ENCODE measurements around the gene TSPAN7.

Gene TSPAN7

DNA sequence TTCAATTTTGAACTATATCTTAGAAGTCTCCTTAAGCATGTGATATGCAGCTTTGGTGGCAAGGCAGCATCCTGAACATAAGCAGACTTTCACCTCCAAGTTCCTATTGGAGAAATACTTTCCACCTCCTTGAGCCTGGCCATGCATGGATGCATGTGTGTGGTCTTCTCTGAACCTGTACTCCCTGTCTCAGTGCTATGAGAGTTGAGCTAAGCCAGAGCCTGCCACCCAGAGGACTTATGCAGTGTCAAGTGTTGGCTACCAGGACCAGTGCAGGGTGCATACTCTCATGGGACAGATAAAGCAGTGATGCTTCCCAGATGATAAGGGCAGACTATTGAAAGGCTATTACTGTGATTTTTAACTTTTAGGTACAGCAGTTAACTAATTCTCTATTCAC, 105.6 kb downstream of the TSPAN7 start:
- no peak overlapping the region for H3K4me3 ChIP-seq (ENCODE audit: low read length)
- no peak for DNase-seq (ENCODE audit: low read depth, low spot score)

DNA sequence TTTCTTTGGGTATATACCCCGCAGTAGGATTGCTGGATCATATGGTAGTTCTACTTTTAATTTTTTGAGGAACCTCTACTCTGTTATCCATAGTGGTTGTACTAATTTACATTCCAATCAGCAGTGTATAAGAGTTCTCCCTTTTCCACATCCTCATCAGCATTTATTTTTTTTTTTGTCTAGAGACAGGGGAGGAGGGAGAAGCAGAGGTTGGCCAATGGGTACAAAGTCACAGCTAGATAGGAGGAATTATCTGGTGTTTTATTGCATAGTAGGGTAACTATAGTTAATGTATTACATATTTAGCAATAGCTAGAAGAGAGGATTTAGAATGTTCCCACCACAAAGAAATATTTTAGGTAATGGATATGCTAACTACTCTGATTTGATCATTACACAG, 107.4 kb downstream of the TSPAN7 start:
- H3K4me3 ChIP-seq (ENCODE audit: low read length), result no peak overlapping the region
- no peak for DNase-seq (ENCODE audit: low read depth, low spot score)

DNA sequence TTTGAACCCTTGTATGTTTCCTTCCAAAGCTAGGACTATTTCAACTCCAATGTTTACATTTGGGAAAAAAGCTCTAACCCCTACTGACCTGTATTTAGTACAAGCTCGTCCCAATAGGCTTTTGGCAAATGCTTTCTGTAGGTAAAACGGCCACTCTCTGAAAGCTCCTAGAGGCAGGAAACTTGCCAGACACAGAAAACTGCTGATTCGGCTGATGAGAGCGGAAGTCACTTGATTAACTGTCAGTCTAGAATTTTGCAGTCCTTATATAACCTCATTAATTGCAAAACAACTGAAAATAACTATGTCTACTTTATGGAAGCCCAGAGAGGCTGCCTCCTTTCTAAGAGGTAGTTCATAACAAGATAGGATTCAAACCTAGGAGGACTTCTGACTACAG, 108.1 kb downstream of the TSPAN7 start:
- no peak overlapping the region for H3K4me3 ChIP-seq (ENCODE audit: low read length)
- no peak for DNase-seq (ENCODE audit: low read depth, low spot score)

DNA sequence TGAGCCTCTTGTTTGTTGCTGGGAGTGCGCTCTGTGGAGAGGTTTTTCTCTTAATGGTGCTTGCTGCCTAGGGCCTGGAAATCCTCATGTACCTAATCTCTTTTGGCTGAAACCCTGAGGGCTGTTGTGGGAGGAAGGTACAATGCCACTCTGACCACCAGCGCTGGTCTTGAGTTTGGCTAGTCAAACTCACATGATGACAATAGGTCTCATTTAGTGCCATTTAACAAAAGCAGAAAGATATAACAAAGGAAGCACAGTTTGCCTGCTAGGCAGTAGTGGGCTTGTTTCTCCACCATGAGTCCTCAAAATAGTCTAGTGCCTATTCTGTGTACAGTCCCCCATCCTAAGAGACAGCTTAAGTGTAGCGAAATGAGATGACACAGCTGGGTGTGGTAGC, 111.3 kb downstream of the TSPAN7 start:
- H3K4me3 ChIP-seq (ENCODE audit: low read length), result no peak overlapping the region
- no peak for DNase-seq (ENCODE audit: low read depth, low spot score)

DNA sequence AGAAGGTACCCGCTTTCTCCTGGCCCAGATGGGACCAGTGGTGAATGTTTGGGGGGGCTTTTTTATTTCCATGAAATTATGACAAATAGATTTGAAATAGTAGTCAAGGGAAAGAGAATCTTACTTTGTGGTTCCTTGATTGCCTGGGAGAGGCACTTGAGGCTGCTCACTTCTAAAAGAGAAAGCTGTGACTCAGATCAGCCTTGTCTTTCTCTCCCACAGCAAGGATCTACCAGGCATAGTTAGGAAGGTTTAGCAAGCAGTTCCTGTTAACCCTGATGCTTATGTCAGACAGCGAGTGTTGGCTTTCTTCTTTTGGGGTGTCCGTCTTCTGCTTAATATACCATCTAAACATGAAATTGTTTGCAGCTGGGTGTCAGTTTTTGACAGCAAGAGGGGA, 114.5 kb downstream of the TSPAN7 start:
- H3K4me3 ChIP-seq (ENCODE audit: low read length), result no peak overlapping the region
- no peak for DNase-seq (ENCODE audit: low read depth, low spot score)

DNA sequence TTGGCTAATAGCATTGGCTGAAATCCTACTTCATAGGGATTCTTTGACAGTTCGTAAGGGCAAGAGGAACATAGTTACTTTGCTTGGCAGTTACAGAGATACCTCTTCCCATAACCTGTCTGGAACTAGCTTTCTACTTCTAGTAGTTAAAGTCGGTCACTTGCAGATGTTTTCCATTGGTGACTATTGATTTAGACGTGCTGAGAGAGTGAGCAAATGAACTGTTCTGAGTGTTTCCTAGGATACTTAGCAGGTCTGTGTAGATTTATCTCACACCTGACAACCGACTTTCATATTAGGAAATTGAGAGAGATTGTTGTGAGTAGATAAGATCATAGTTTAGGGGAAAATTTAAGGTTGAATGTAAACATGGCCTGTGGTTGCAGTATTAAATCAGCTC, 116.8 kb downstream of the TSPAN7 start:
- H3K4me3 ChIP-seq (ENCODE audit: low read length), result no peak overlapping the region
- DNase-seq (ENCODE audit: low read depth, low spot score), result no peak

DNA sequence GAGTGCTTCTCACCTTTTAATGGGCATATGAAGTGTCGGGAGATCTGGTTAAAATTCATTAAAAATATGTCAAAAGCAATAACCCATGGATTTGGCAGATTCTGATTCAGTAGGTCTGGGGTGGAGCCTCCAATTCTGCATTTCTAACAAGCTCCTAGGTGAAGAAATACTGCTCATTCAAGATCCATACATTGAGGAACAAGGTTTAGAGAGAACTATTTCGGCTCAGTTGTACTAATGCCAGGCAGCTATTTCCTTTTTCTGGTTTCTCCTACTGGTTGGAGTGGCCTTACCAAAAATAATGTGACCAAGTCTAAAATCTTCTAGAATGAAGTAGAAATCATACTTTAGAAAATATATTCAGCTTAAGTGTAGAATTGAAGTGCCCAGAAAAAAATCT, 117.5 kb downstream of the TSPAN7 start:
- H3K4me3 ChIP-seq (ENCODE audit: low read length), result no peak overlapping the region
- DNase-seq (ENCODE audit: low read depth, low spot score), result no peak

DNA sequence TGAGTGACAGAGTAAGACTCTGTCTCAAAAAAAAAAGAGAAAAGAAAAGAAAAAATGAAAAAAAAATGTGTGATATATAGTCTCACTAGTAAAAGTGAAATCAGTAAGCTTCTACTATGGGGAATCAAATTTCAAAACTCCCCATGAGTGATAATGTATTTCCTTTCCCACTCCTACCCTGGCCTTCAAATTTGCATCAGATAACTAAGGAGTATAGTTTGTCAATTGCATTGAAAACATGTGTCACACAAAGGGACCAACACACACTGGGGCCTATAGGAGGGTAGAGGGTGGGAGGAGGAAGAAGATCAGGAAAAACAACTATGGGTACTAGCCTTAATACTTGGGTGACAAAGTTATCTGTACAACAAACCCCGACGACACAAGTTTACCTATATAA, 118.4 kb downstream of the TSPAN7 start:
- no peak for DNase-seq (ENCODE audit: low read depth, low spot score)
- H3K4me3 ChIP-seq (ENCODE audit: low read length), result no peak overlapping the region

DNA sequence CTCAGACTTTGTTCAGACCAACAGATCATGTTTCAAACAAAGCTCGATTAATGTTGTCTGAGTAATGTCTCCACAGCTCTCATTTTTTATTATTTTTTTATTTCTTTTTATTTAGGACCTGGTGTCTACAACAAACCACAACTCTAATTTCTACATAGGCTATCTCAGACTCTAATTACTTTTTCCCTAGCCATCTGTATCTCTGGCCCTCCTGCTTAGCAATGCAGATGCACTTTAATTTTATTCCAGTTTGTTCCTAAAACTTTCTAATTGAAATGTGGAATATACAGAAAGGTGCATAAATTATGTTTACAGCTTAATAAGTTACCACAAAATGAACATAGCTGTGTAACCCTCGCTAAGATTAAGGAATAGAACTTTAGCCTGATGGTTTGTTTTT, 120.8 kb downstream of the TSPAN7 start:
- no peak for DNase-seq (ENCODE audit: low read depth, low spot score)
- H3K4me3 ChIP-seq (ENCODE audit: low read length), result no peak overlapping the region

DNA sequence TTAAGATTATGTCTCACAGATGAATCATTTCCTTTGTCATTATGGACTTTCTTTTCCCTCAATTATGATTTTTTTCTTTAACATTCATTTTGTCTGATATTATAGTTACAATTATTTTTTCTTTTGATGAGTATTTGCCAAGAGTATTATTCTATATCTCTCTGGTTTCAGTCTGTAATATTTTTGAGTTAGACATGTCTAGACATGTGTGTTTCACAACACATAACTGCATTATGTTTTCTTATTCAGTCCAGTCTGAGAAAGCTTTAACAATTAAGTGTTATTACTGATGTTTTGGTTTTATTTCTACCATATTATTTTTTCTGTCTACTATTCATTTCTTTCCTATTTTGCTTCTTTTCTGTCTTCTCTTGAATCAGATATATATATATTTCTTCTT, 131.6 kb downstream of the TSPAN7 start:
- no peak for DNase-seq (ENCODE audit: low read depth, low spot score)
- H3K4me3 ChIP-seq (ENCODE audit: low read length), result no peak overlapping the region

DNA sequence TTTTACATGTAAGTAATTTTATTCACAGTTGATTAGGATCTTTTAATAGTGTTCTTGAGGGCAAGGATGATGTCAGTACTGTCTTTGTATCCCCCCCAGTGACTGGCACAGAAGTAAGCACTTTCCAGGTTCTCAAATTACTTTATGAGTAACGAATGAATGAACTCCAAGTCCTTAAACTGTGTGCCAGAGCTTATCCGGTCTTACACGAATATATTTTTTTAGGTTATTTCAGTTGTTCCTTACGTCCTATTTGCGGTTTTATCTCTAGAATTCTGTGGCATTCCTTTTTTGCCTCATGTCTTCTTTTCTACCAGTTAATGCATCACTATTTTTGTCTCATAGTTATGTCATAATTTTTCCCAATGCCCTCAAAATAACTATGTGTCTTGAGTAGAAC, 133.1 kb downstream of the TSPAN7 start:
- DNase-seq (ENCODE audit: low read depth, low spot score), result no peak
- no peak overlapping the region for H3K4me3 ChIP-seq (ENCODE audit: low read length)

DNA sequence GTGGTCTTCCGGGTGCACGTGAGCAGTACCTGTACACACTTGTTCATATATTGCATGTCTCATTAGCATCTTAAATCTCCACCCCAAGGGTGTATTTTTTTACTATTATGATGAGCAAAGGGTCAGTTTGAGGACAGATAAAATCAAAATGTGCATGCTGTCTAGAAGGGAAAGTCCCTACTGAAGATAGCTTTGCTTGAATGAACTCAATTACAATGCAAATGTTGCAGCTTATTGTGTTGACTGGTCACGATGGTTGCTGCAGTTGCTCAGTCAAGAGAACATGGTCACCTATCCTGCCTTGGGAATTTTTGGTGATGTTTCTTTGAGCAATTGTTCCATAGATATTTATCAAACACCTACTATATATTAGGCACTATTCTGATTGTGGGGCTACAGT, 136.1 kb downstream of the TSPAN7 start:
- H3K4me3 ChIP-seq (ENCODE audit: low read length), result no peak overlapping the region
- DNase-seq (ENCODE audit: low read depth, low spot score), result no peak

DNA sequence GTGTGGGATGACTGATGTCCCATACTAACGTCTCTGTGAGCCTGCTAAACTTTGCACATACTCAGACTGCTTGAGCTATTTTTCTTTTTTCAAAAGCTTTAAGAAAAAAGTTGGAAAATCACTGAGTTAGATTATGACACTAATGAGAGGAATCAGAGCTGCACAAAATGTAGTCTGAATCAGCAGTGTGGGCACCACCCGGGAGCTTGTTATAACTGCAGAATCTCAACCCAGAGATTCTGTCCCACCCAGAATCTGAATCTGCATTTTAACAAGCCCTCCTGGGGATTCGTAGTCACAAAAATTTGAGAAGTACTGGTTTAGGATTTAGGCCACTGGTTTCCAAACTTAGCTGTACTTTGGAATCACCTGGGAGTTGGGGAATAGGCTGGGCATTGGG, 137.8 kb downstream of the TSPAN7 start:
- H3K4me3 ChIP-seq (ENCODE audit: low read length), result no peak overlapping the region
- DNase-seq (ENCODE audit: low read depth, low spot score), result no peak

DNA sequence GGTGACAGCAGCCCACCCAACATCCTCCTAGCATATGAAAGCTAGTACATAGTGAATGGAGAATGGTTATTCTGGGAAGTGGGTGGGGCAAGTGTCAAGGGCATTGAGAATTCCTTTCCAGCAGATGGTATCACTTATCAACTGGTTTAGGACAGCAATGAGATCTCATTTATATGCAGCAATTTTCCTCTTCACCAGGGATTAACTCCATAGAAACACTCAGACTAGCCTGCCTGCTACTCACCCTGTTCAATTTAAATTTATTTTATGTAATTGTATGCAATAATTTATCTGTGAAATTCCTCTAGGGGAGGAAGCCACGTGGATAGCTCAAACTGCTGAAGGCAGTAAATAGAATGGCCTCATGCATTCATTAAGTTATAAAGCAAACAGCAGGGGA, 138.4 kb downstream of the TSPAN7 start:
- DNase-seq (ENCODE audit: low read depth, low spot score), result no peak

DNA sequence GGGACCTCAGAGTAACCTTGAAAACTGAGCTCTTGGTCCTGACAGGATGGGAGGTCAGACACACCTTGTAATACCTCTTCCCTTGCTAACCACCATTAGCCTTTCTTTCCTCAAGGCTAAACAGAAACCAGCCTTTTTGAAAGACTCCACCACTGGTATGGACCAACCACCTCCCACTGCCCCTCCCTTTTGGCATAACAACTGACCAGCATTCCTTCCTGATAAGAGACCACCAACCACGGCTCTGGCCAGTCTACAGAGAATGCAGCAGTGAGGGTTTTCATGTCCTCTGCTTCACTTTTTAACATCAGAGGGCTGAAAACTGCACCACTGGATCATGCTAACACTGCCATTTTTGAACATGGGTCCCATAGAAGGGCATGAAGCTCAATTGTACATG, 139.7 kb downstream of the TSPAN7 start:
- H3K4me3 ChIP-seq (ENCODE audit: low read length), result no peak overlapping the region
- DNase-seq (ENCODE audit: low read depth, low spot score), result no peak

More for the DNA sequence above, 138.4 kb downstream of the TSPAN7 start:
- no peak overlapping the region for H3K4me3 ChIP-seq (ENCODE audit: low read length)

DNA sequence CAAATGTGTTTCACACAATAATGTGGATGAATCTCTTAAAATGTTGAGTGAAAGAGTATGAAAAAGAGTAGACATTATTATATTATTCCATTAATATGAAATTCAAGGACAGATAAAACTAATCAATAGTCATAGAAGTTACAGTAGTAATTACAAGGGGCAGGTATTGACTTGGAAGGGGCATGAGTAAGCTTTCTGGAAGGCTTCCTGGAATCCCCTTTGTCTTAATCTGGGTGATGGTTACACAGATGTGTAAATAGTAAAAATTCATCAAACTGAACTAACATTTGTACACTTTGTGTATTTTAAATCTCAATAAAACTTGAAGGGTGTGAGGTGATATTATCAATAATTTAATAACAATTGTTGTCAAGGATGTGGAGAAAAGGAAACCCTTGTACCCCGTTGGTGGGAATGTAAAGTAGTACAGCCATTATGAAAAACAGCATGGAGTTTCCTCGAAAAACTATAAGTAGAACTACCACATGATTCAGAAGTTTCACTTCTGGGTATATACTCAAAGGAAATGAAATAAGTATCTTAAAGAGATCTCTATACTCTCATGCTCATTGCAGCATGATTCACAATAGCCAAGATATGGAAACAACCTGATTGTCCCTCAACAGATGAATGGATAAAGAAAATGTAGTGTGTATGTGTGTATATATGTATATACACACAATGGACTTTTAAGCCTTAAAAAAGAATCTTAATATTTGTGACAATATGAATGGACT, 143.0 kb downstream of the TSPAN7 start:
- DNase-seq (ENCODE audit: low read depth, low spot score), result no peak
- no peak overlapping the region for H3K4me3 ChIP-seq (ENCODE audit: low read length)

DNA sequence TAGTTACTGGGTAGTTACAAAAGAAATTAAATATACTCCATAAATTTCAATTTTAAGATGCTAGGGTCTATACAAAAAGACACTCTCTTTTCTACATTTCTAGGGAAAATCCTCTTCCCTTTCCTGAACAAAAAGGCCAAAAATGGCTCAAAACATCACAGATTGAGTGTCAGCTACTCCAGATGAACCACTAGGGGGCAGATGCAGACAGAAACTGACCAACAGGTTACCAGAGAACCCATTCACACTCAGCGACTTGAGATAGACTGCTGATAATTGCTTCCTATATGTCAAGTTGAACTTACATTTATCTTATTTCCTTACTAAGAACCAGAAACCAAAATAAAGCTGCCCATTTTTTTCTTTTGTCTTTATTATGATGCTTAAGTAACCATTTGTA, 156.5 kb downstream of the TSPAN7 start:
- no peak overlapping the region for H3K4me3 ChIP-seq (ENCODE audit: low read length)
- DNase-seq (ENCODE audit: low read depth, low spot score), result peak; percentile 16

DNA sequence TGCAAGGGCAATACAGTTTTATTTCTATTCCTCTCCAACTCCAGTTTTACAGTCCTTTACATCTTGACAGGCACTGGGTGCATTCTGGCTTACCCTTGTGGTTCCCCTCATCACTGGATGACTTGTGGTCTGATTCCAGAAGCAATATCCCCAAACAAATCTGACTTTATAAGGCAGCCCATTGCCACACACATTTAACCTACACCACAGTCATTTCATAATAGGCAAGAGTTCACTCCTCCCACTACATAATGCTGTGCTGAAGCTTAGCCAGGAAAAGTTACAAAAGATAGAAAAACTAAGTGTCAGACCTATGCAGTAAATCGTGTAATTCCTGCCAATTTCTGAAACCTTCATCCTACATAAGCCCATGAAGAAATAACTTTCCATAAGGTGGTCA, 157.0 kb downstream of the TSPAN7 start:
- no peak for DNase-seq (ENCODE audit: low read depth, low spot score)
- H3K4me3 ChIP-seq (ENCODE audit: low read length), result no peak overlapping the region

DNA sequence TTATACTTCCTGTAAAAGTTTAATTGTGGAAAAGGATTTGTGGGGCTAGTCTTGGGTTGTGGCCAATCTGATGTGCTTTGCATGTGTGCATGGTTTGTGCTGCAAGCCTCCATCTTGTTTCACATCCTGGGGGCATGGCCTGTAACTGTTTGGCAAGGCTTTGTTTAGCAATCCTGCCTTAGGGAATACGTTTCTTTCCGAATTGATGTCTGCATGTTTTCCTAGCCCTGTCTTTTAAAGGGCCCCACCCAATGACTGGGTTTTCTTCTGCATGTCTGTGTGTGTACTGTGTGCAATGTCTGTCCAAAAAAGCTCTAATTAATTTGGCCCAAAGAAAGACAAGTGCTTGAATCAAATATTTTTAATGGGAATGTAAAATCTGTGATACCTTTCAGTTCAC, 165.3 kb downstream of the TSPAN7 start:
- no peak overlapping the region for H3K4me3 ChIP-seq (ENCODE audit: low read length)
- no peak for DNase-seq (ENCODE audit: low read depth, low spot score)

DNA sequence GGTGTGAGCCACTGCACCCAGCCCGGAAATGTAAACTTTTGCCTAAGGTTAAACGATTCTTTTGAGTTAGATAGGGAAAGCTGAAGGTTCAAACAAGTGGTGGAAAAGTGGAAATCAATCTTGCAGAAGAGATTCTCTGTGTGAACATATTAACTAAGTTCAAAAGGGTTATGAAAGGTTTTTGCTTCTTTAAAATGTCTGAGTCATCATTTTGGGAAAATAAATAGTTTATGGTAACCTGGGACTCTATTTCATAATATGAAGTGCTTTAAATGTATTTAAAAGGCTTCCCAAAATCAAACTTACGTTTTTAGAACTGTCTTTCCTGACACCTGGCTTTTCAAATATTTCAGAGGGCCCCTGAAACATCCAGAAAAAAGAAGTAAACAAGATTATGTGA, 166.3 kb downstream of the TSPAN7 start:
- no peak overlapping the region for H3K4me3 ChIP-seq (ENCODE audit: low read length)
- DNase-seq (ENCODE audit: low read depth, low spot score), result no peak

DNA sequence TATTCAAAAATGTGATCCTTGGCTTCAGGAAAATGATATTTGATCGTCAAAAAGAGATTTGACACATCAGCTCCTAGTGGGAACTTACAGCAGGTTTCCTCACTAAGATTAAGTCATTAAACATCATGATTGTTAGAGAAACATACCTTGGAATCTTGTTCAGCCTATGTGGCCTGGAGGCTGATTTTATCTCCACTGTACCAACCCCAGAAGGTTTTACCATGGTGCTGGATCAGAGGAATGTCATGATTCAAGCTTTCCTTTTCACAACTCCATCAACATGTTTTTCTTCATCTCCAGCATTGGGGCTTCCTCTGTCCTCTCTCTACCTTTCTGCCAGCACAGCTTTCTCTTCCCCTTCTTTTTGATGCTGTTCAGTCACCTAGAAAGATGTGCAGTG, 171.5 kb downstream of the TSPAN7 start:
- no peak overlapping the region for H3K4me3 ChIP-seq (ENCODE audit: low read length)
- DNase-seq (ENCODE audit: low read depth, low spot score), result no peak
